GM12878 (cell line): ENCODE measurements around the gene SOX12. TPM values are rescaled to one million over a fixed set of nuclear protein-coding genes. Genes with fewer than 3 reads are reported as not detected.
"Not testable (repeated sequence)": the region's sequence is repeated elsewhere in the genome, so short reads cannot be mapped to it uniquely, and the experiment has no call there.

ENCODE experiments used
- ATAC-seq: fragments of 200-7000 bp; cut with Tn5 transposase; 3 replicates; pipeline ENCODE4 v1.9.1; 2020; ENCODE audit warnings: mild to moderate bottlenecking, moderate library complexity
- BruUV-seq: library from RNA; stranded (reverse); fragments of 400-500 nt; replicated peaks from 2 replicates; lab custom pipeline; 2021; lab: Mats Ljungman, UMichigan
- CTCF ChIA-PET: fragments of 300-600 bp; sonication (Branson Sonifier 250); formaldehyde crosslinking; extraction: SDS; loops from one replicate; lab custom pipeline; 2021; ENCODE audit warnings: inconsistent platforms; lab: Yijun Ruan, JAX
- POLR2A ChIA-PET: fragments of 350-600 bp; formaldehyde crosslinking; extraction: SDS; loops from one replicate; lab custom pipeline; 2021; ENCODE audit warnings: inconsistent platforms; lab: Charles Lee
- RAD21 ChIA-PET: fragments of 300-600 bp; sonication (Branson Sonifier 250); formaldehyde crosslinking; loops from one replicate; lab custom pipeline; 2023; ENCODE audit warnings: antibody characterized with exemption; ENCODE audit not compliant: unreplicated experiment; lab: Charles Lee
- SMC1A ChIA-PET: fragments of 300-600 bp; sonication (Branson Sonifier 250); formaldehyde crosslinking; loops from one replicate; lab custom pipeline; 2023; ENCODE audit not compliant: unreplicated experiment, uncharacterized antibody; lab: Charles Lee
- DNase-seq: peaks from one replicate; pipeline ENCODE4 v3.0.0-alpha.2; 2011; ENCODE audit warnings: low read depth, low spot score
- FAIRE-seq: peaks from 3 replicates; lab custom pipeline; 2011; peaks lifted over from hg19 to GRCh38; lab: Jason Lieb, UNC
- H2AFZ ChIP-seq: 2 replicates; pipeline ENCODE4 v1.6.0; 2011; ENCODE audit warnings: low read depth, low read length, control low read depth; ENCODE audit not compliant: control insufficient read depth
- H3K27ac ChIP-seq: 2 replicates; pipeline ENCODE4 v1.5.1; 2011; ENCODE audit warnings: control low read depth; ENCODE audit not compliant: control insufficient read depth, insufficient read depth
- H3K27me3 ChIP-seq, 2 experiments: replicated peaks in 1 of 2; 2 replicates each; pipeline versions ENCODE4 v1.6.0 to v1.6.1; 2011; ENCODE audit warnings: low read length in 1 of 2; ENCODE audit not compliant: control insufficient read depth in 2 of 2, insufficient read depth in 2 of 2
- H3K36me3 ChIP-seq, 2 experiments: 2 replicates each; pipeline ENCODE4 v1.5.1; 2011; ENCODE audit warnings: low read length in 1 of 2; ENCODE audit not compliant: control insufficient read depth in 2 of 2, insufficient read depth in 2 of 2
- H3K4me1 ChIP-seq: 2 replicates; pipeline ENCODE4 v1.6.1; 2011; ENCODE audit warnings: mild to moderate bottlenecking, low read length, moderate library complexity, mixed read lengths; ENCODE audit not compliant: control insufficient read depth, insufficient read depth
- H3K4me2 ChIP-seq: 2 replicates; pipeline ENCODE4 v1.6.0; 2011; ENCODE audit warnings: control low read depth; ENCODE audit not compliant: control insufficient read depth, insufficient read depth
- H3K4me3 ChIP-seq: fragments of 200-600 bp; sonication (generic); 2 replicates; pipeline ENCODE4 v1.5.1; 2016
- H3K79me2 ChIP-seq: 2 replicates; pipeline ENCODE4 v1.6.0; 2011; ENCODE audit warnings: low read length; ENCODE audit not compliant: control insufficient read depth, insufficient read depth
- H3K9ac ChIP-seq: 2 replicates; pipeline ENCODE4 v1.8.0; 2011; ENCODE audit warnings: low read length, control low read depth, mixed read lengths; ENCODE audit not compliant: control insufficient read depth, insufficient read depth
- H3K9me3 ChIP-seq: replicated peaks from 3 replicates; pipeline ENCODE4 v1.5.1; 2011; ENCODE audit warnings: mild to moderate bottlenecking, low read length; ENCODE audit not compliant: control insufficient read depth, insufficient read depth
- H4K20me1 ChIP-seq: 2 replicates; pipeline ENCODE4 v1.6.0; 2011; ENCODE audit not compliant: control insufficient read depth, insufficient read depth
- ATF7 ChIP-seq: fragments of 450-650 bp; IDR thresholded peaks from 2 replicates; pipeline ENCODE4 v1.6.1; 2016; ENCODE audit warnings: low read depth, mild to moderate bottlenecking
- EED ChIP-seq: sonication (generic); IDR thresholded peaks from 2 replicates; pipeline ENCODE4 v1.6.1; 2016; ENCODE audit warnings: antibody characterized with exemption, low read depth
- FOXM1 ChIP-seq: IDR thresholded peaks from 2 replicates; pipeline ENCODE4 v1.6.1; 2012; ENCODE audit warnings: low read depth, mild to moderate bottlenecking, inconsistent platforms, low read length, moderate library complexity
- RBBP5 ChIP-seq: fragments of 200-600 bp; sonication (generic); conservative IDR thresholded peaks from 2 replicates; pipeline ENCODE4 v1.6.1; 2016
- TBL1XR1 ChIP-seq: IDR thresholded peaks from 2 replicates; pipeline ENCODE4 v1.6.1; 2012; ENCODE audit warnings: low read depth, low read length, improper control_type of control experiment
- WGBS: methylation state at CpG from one replicate; pipeline ENCODE4 v1.1.6; 2016; ENCODE audit warnings: low lambda C conversion rate; ENCODE audit not compliant: insufficient replicate concordance, insufficient coverage; ENCODE audit errors: missing lambda C conversion rate; 5-methylcytosine and 5-hydroxymethylcytosine counted together
- in situ Hi-C: fragments of 300-500 bp; cut with MboI; formaldehyde crosslinking; loops from 9 replicates; pipeline ENCODE4 v1.14.3; 2018; ENCODE audit warnings: mixed read lengths
- intact Hi-C: fragments of 100-400 bp; cut with micrococcal nuclease; formaldehyde crosslinking; loops from one replicate; pipeline ENCODE4 v1.14.2; 2022; ENCODE audit not compliant: unreplicated experiment
- polyA plus RNA-seq, 11 experiments: library from polyadenylated mRNA; depleted of rRNA in 4 of 11; unstranded in 6 of 11; stranded (reverse) in 5 of 11; fragments of >200 nt; fragmentation: Nextera tagmentation in 4 of 11; fragmentation: Illumina TruSeq in 1 of 11; extraction: Ambion mirVana in 4 of 11; extraction: Trizol in 1 of 11; gene quantifications; 1 replicate in 1 of 11; 2 replicates in 10 of 11; pipeline versions ENCODE4 v1.2.1 to v1.2.3, GENCODE V29; 2011 to 2016; ENCODE audit warnings: inconsistent platforms in 2 of 11, missing spikeins in 2 of 11, low read depth in 1 of 11
- total RNA-seq, 4 experiments: library from RNA; depleted of rRNA in 3 of 4; stranded (reverse); fragments of >200 nt in 3 of 4; fragmentation: Illumina TruSeq in 1 of 4; extraction: Trizol in 1 of 4; gene quantifications; 2 replicates each; pipeline versions ENCODE4 v1.2.1 to v1.2.3, GENCODE V29; 2013 to 2021
- TF ChIP-seq, protein P1 (sequence below): fragments of 450-650 bp; formaldehyde crosslinking; IDR thresholded peaks from 2 replicates; pipeline ENCODE4 v1.4.0; 2022; ENCODE audit warnings: mild to moderate bottlenecking, moderate library complexity
- TF ChIP-seq, protein P2 (sequence below): IDR thresholded peaks from 2 replicates; pipeline ENCODE4 v1.6.1; 2012; ENCODE audit warnings: low read depth, low read length, improper control_type of control experiment
- TF ChIP-seq, protein P3 (sequence below): fragments of 450-650 bp; IDR thresholded peaks from 2 replicates; pipeline ENCODE4 v1.6.1; 2018; ENCODE audit warnings: borderline replicate concordance, mild to moderate bottlenecking; ENCODE audit not compliant: partially characterized antibody

Gene SOX12
- total and polyA plus RNA-seq, 10 of the 15 experiments (the other 5 are each of a cell fraction or from before 2014, with no cell fraction given) = 0.50 to 17.9 (median 1.4) TPM

DNA sequence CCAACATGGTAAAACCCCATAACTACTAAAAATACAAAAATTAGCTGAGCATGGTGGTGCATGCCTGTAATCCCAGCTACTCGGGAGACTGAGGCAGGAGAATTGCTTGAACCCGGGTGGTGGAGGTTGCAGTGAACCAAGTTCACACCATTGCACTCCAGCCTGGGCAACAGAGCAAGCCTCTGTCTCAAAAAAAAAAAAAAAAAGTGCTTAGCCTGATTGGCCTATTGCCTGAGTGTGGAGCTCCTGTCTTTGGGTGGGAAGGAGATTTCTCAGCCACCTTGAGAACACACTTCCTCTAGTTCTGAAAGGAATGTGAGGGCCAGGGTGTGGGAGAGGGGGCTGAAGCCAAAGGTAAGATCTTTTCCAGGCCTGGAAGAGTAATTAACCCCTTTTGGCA, 30.8 kb downstream of the SOX12 start:
- H3K4me1 ChIP-seq, H3K79me2 ChIP-seq, H2AFZ ChIP-seq, ATAC-seq, H4K20me1 ChIP-seq, POLR2A ChIA-PET, H3K4me2 ChIP-seq, H3K36me3 ChIP-seq, H3K9ac ChIP-seq, intact Hi-C loops, BruUV-seq, H3K27ac ChIP-seq, H3K9me3 ChIP-seq, H3K27me3 ChIP-seq, FAIRE-seq, DNase-seq, H3K4me3 ChIP-seq: not testable (repeated sequence)
- ChIA-PET SMC1A (interaction anchor here (1.0 to 1.6 kb wide), 3 partner anchors 51 to 121 kb away, joined by 3 to 5 read pairs (median 3); no protein-coding TSS in a partner anchor), RAD21 (interaction anchor here (2.6 to 2.9 kb wide), 2 partner anchors 121 to 123 kb away, joined by 8 to 10 read pairs; no protein-coding TSS in a partner anchor), CTCF (interaction anchor here (2.1 to 3.6 kb wide), 6 partner anchors 76 to 383 kb away, joined by 7 to 41 read pairs (median 15); no protein-coding TSS in a partner anchor)
- in situ Hi-C loops = loop anchor here (10.0 kb wide), 1 partner anchor 379 kb away; no protein-coding TSS in a partner anchor
- WGBS = 58% methylated on average over 2 of the region's 2 CpGs

DNA sequence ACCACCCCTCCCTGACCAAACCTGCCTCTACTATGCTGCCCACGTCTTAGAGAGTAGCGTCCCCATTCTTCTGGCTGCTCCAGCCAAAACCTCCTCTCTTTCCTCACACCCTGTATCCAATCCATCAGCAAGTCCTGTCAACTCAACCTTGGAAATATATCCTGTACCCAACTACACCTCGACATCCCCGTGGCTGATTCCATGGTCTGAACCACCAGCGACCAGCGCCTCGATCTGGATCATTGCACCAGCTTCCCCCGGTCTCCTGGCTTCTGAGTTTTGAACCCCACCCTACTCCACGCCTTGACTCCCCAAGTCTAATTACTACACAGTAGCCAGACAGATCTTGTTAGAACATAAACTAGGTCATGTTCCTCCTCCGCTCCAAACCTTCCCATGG, 31.4 kb downstream of the SOX12 start:
- Histone ChIP-seq H3K79me2 (no peaks in the 10 kb centered on the region), H3K9me3 (no peaks in the 10 kb centered on the region), H3K27ac (no peak overlapping the region), H3K4me3 (no peak overlapping the region), H4K20me1 (no peaks in the 10 kb centered on the region; the same call in 1 of the 2 replicates), H3K36me3 (no peaks in the 10 kb centered on the region), H3K27me3 (no peaks in the 10 kb centered on the region), H3K9ac (no peak overlapping the region), H2AFZ (no peak overlapping the region), H3K4me2 (no peak overlapping the region), H3K4me1 (peaks cover 8% of the 10 kb centered on the region)
- CTCF ChIA-PET = no interaction called here
- BruUV-seq = no TSS peak
- SMC1A ChIA-PET = interaction anchor here (1.1 kb wide), 1 partner anchor 120 kb away, joined by 3 read pairs; no protein-coding TSS in a partner anchor
- FAIRE-seq (no peak), DNase-seq (no peak), ATAC-seq (no peak)
- intact Hi-C loops = no loop called here
- WGBS = 78% methylated on average over 10 of the region's 10 CpGs
- RAD21 ChIA-PET = no interaction called here
- POLR2A ChIA-PET = no interaction called here
- in situ Hi-C loops = loop anchor here (10.0 kb wide), 1 partner anchor 378 kb away; no protein-coding TSS in a partner anchor
- TF ChIP-seq ATF7 = no peak
- TF ChIP-seq, protein P1, sequence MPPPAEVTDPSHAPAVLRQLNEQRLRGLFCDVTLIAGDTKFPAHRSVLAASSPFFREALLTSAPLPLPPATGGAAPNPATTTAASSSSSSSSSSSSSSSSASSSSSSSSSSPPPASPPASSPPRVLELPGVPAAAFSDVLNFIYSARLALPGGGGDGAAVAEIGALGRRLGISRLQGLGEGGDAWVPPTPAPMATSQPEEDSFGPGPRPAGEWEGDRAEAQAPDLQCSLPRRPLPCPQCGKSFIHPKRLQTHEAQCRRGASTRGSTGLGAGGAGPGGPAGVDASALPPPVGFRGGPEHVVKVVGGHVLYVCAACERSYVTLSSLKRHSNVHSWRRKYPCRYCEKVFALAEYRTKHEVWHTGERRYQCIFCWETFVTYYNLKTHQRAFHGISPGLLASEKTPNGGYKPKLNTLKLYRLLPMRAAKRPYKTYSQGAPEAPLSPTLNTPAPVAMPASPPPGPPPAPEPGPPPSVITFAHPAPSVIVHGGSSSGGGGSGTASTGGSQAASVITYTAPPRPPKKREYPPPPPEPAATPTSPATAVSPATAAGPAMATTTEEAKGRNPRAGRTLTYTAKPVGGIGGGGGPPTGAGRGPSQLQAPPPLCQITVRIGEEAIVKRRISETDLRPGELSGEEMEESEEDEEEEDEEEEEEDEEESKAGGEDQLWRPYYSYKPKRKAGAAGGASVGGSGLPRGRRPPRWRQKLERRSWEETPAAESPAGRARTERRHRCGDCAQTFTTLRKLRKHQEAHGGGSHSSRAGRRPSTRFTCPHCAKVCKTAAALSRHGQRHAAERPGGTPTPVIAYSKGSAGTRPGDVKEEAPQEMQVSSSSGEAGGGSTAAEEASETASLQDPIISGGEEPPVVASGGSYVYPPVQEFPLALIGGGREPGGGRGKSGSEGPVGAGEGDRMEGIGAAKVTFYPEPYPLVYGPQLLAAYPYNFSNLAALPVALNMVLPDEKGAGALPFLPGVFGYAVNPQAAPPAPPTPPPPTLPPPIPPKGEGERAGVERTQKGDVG (CRISPR knock-in tag) = no peak
- TF ChIP-seq EED = no peak
- TF ChIP-seq, protein P2, sequence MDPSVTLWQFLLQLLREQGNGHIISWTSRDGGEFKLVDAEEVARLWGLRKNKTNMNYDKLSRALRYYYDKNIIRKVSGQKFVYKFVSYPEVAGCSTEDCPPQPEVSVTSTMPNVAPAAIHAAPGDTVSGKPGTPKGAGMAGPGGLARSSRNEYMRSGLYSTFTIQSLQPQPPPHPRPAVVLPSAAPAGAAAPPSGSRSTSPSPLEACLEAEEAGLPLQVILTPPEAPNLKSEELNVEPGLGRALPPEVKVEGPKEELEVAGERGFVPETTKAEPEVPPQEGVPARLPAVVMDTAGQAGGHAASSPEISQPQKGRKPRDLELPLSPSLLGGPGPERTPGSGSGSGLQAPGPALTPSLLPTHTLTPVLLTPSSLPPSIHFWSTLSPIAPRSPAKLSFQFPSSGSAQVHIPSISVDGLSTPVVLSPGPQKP = no peak
- no peak for TF ChIP-seq FOXM1
- TF ChIP-seq, protein P3, sequence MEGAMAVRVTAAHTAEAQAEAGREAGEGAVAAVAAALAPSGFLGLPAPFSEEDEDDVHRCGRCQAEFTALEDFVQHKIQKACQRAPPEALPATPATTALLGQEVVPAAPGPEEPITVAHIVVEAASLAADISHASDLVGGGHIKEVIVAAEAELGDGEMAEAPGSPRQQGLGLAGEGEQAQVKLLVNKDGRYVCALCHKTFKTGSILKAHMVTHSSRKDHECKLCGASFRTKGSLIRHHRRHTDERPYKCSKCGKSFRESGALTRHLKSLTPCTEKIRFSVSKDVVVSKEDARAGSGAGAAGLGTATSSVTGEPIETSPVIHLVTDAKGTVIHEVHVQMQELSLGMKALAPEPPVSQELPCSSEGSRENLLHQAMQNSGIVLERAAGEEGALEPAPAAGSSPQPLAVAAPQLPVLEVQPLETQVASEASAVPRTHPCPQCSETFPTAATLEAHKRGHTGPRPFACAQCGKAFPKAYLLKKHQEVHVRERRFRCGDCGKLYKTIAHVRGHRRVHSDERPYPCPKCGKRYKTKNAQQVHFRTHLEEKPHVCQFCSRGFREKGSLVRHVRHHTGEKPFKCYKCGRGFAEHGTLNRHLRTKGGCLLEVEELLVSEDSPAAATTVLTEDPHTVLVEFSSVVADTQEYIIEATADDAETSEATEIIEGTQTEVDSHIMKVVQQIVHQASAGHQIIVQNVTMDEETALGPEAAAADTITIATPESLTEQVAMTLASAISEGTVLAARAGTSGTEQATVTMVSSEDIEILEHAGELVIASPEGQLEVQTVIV = no peak
- no peak for TF ChIP-seq TBL1XR1
- TF ChIP-seq RBBP5 = no peak
